Uterus (tissue), 2 donors: ENCODE measurements around the gene ZNF19.

Experiments
- CTCF ChIP-seq, 4 experiments: fragments of 200-600 bp in 2 of 4; fragments of 450-650 bp in 2 of 4; sonication (generic) in 2 of 4; IDR thresholded peaks; one replicate each; pipeline ENCODE4 v1.5.1; 2016 to 2019; ENCODE audit warnings: antibody characterized with exemption in 4 of 4, mild to moderate bottlenecking in 2 of 4, moderate library complexity in 1 of 4
- POLR2A ChIP-seq, 2 donors: fragments of 450-650 bp; IDR thresholded peaks; one replicate each; pipeline ENCODE4 v1.6.1; 2016; ENCODE audit warnings: antibody characterized with exemption in 2 of 2, mild to moderate bottlenecking in 1 of 2, moderate library complexity in 1 of 2

- TF ChIP-seq CTCF (IDR thresholded peaks at IDR 0.05) (no peak), POLR2A (IDR thresholded peaks at IDR 0.05) (no peak)
Measured at GRCh38 chr16:71473891-71474290, 15.2 kb downstream of the ZNF19 start.
